Raji (cell line): ENCODE data around the gene KPTN.

Experiments used
- POLR2A ChIP-seq: IDR thresholded peaks from 2 replicates; pipeline ENCODE4 v1.6.1; 2011; ENCODE audit warnings: low read depth, low read length, control low read depth; ENCODE audit not compliant: insufficient read depth

KPTN gene

GRCh38 chr19:47469363-47469700, 14.7 kb downstream of the KPTN start:
- no peak for TF ChIP-seq POLR2A

- no peak for TF ChIP-seq POLR2A
Observed at GRCh38 chr19:47467914-47468313, 16.1 kb downstream of the KPTN start.

DNA sequence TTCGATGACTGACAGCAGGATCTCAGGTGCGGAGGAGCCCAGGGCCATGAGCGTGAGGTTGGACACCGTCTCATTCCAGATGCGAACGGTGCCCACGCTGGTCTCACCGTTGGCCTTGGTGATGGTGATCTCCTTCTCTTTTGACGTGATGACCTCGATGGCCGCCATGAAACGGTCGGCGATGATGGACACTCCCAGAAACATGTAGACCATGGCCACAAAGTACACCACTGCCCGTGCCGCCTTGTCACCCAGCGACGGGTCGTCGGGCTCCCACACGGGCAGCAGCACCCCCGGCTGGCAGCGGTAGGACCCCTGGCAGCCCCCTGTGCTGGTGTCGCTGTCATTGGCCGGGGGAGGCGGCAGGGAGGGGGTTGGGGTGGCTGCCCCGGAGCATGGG, 18.1 kb downstream of the KPTN start:
- TF ChIP-seq POLR2A: no peak

- TF ChIP-seq POLR2A: no peak
Observed at GRCh38 chr19:47464675-47465419, 19.2 kb downstream of the KPTN start.

DNA sequence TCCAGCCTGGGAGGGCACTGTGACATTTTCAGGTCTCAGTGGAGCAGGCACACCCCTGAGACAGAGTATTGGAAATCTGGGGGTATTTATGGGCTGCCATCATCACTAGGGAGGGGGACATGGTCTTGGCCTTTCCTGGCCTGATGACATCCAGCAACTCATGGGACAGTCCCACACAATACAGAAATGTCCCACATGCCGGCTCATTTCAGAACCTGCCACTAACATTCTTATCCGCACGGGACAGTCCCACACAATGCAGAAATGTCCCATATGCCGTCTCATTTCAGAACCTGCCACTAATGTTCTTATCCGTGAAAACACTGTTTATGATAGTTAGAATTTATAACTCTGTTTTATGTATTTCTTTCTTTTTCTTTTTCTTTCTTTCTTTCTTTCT, 22.1 kb downstream of the KPTN start:
- no peak for TF ChIP-seq POLR2A

DNA sequence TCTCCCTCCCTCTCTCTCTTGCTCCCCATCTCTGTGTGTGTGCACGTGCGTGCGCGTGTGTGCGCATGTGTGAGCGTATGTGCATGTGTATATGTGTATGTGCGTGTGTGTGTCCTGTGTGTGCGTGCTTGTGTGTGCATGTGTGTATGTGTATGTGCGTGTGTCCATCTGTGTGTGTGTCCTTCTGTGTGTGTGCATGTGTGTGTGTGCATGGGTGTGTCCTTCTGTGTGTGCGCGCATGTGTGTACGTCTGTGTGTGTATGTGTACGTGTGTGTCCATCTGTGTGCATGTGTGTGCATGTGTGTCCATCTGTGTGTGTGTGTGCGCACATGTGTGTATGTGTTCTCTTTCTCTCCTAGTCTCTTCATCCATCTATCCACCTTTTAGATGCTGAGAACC, 24.5 kb downstream of the KPTN start:
- TF ChIP-seq POLR2A: no peak

DNA sequence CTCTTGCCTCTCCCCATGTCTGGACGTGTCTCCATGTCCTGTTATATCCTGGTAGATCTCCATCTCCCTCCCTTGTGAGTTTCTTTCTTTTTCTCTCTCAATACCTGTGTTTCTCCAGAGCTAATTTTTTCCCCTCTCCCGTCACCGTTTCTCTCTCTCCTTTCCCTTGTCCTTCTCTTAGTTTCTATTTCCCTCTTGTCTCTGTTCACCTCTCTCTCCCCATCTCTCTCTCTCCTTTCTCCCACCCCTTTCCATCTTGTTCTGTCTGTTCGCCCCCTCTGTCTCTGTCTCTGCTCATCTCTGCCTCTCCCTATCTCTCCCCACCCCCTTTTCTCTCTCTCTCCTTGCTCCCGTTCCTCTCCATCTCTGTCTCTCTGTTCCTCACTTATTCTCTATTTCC, 25.3 kb downstream of the KPTN start:
- TF ChIP-seq POLR2A: no peak

DNA sequence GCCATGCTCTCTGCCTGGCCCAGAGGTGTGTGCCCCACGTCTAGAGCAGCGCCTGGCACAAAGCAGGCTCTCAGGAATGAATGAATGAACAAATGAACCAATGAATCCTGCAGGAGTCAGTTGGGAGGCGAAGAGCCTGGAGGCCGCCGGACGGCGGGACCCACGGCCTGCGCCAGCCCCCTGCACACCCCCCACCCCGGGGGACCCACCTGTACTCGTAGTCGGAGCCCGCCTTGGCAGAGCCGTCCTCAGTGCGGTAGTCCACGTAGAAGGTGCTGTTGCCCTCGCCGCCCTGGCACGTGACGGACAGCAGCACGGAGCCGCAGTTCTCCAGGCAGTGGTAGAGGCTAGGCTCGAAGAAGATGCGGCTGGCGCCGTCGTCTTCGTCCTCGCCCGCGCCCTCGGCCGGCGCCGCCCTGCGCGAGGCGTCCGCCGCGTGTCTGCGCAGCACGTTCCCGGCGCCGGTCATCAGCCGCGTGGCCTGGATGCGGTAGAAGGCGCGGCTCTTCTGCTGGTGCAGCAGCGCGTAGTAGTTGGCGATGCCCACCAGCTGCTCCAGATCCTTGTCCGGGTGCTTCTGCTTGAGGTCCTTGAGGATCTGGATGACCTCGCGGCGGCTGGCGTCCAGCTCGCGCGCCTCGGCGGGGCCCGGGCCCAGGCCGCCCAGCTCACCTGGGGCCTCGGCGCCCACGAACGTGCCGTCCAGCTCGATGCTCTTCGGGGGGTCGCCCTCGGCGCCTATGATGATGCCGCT, 27.1 kb downstream of the KPTN start:
- TF ChIP-seq POLR2A: no peak

DNA sequence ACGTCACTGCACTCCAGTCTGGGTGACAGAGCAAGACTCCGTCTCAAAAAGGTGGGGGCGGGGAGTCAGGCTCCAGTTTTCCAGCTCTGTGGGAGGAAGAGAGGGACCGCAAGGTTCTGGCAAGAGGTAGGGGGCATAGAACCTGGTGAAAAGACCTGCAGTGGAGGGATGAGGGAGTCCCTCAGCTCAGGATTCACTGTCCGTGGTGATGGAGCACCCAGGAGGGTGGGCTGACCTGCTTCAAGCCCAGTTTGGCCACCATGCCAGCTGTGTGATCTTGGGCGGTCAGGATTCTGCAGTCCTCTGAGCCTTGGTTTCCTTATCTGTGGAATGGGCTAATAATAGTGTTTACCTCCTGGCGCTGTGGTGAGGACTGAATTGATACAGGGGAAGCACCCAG, 33.5 kb downstream of the KPTN start:
- TF ChIP-seq POLR2A: no peak

GRCh38 chr19:47448360-47448727, 35.7 kb downstream of the KPTN start:
- no peak for TF ChIP-seq POLR2A

DNA sequence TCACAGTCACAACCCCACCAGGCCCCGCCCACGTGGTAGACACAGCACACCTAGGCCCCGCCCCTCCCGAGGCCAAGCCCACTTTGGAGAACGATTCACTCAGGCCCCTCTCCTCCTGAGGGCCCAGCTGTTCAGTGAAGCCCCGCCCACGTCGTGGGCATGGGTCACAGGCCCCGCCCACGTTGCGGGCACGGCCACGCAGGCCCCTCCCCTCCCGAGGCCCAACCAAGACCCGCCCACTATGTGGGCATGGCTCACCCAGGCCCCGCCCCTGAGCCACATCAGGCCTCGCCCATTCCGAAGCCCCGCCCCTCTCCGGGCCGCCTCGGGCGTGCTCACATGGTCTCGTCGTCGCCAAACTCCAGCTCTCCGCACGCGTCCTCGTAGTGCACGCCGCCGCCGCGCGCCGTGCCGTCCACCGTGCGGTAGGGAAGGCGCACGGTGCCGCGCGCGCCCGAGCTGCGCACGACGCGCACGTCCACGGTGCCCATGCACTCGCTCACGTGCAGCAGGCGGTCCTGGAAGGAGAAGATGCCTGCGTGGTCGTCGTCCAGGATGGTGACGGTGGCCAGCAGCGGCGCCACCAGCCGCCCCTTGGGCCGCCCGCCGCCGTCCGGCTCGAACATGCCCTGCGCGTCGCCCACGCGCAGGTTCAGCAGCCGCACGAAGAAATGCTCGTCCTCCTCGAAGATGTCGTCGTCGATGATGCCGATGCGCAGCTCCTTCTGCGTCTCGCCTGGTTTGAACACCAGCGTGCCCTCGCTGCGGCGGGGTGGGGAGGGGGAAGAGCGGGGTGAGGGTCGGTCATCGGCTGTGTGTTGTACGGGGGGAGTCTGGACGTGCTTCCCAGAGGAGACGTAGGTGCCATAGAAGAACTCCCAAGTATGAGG, 36.3 kb downstream of the KPTN start:
- TF ChIP-seq POLR2A: no peak

- no peak for TF ChIP-seq POLR2A
Observed at GRCh38 chr19:47446534-47447469, 37.2 kb downstream of the KPTN start.

- no peak for TF ChIP-seq POLR2A
Observed at GRCh38 chr19:47445937-47446402, 38.0 kb downstream of the KPTN start.

DNA sequence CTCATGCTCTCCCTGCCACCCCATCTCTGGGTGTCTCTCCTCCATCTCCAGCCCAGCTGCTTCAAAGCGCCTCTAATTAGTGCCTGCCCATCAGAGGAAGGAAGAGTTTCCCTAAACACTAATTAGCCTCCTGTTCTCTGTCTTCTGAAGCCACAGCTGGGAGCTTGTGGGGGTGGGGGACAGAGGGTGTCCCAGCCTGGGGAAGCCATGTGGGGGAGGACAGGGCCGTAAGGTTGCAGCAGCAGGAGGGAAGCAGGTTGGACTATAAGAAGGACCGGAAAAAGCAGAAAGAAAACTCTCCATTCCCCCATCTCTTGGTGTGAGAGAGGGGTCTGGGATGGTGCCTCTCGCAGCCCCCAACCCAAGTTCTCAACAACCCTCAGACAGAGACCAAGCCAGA, 38.5 kb downstream of the KPTN start:
- no peak for TF ChIP-seq POLR2A

GRCh38 chr19:47444388-47444821, 39.6 kb downstream of the KPTN start:
- TF ChIP-seq POLR2A: no peak

GRCh38 chr19:47443331-47443730, 40.7 kb downstream of the KPTN start:
- no peak for TF ChIP-seq POLR2A
